GM23338 (cell line): ENCODE data around the gene SLC25A12. TPM values are rescaled to one million over a fixed set of nuclear protein-coding genes. Genes with fewer than 3 reads are reported as not detected.
A peak's percentile ranks its signal among the peaks of the same experiment; 100 is the strongest.

Experiments used
- ATAC-seq: fragments of 200-7000 bp; cut with Tn5 transposase; 3 replicates; pipeline ENCODE4 v1.9.1; 2020
- DNase-seq: peaks from one replicate; pipeline ENCODE4 v3.0.0-alpha.2; 2015; ENCODE audit warnings: low spot score
- H2AFZ ChIP-seq: fragments of 200-600 bp; sonication (generic); 2 replicates; pipeline ENCODE4 v1.8.0; 2016; ENCODE audit warnings: antibody characterized with exemption, mild to moderate bottlenecking, moderate library complexity
- H3F3A ChIP-seq: fragments of 200-600 bp; sonication (generic); replicated peaks from 2 replicates; pipeline ENCODE4 v1.8.0; 2017; ENCODE audit warnings: antibody characterized with exemption, mixed run types, low read depth
- H3K27ac ChIP-seq: fragments of 200-600 bp; sonication (generic); 2 replicates; pipeline ENCODE4 v1.6.1; 2016; ENCODE audit warnings: low read depth
- H3K27me3 ChIP-seq: fragments of 200-600 bp; sonication (generic); 2 replicates; pipeline ENCODE4 v1.8.0; 2016; ENCODE audit warnings: mild to moderate bottlenecking, mixed run types, moderate library complexity; ENCODE audit not compliant: insufficient read depth
- H3K36me3 ChIP-seq: fragments of 200-600 bp; sonication (generic); 2 replicates; pipeline ENCODE4 v1.8.0; 2016; ENCODE audit warnings: mild to moderate bottlenecking; ENCODE audit not compliant: insufficient read depth
- H3K4me1 ChIP-seq: fragments of 200-600 bp; sonication (generic); 2 replicates; pipeline ENCODE4 v1.8.0; 2016; ENCODE audit warnings: mild to moderate bottlenecking, moderate library complexity; ENCODE audit not compliant: insufficient read depth
- H3K4me2 ChIP-seq: fragments of 200-600 bp; sonication (generic); 2 replicates; pipeline ENCODE4 v1.7.1; 2017; ENCODE audit warnings: mixed run types
- H3K4me3 ChIP-seq: fragments of 200-600 bp; sonication (generic); 2 replicates; pipeline ENCODE4 v1.6.1; 2016; ENCODE audit warnings: mixed run types
- H3K79me2 ChIP-seq: fragments of 200-600 bp; sonication (generic); replicated peaks from 2 replicates; pipeline ENCODE4 v1.8.0; 2017; ENCODE audit warnings: mild to moderate bottlenecking; ENCODE audit not compliant: insufficient read depth
- H3K9me2 ChIP-seq: fragments of 200-600 bp; sonication (generic); 2 replicates; pipeline ENCODE4 v1.8.0; 2017; ENCODE audit not compliant: insufficient read depth
- H4K20me1 ChIP-seq: fragments of 200-600 bp; sonication (generic); replicated peaks from 2 replicates; pipeline ENCODE4 v1.8.0; 2017; ENCODE audit warnings: mild to moderate bottlenecking; ENCODE audit not compliant: insufficient read depth
- H3K27ac Mint-ChIP-seq: 2 replicates; pipeline ENCODE4 v1.8.0; 2020; ENCODE audit warnings: inconsistent platforms, mild to moderate bottlenecking, moderate library complexity, mixed read lengths
- H3K27me3 Mint-ChIP-seq: 3 replicates; pipeline ENCODE4 v1.8.0; 2022; ENCODE audit warnings: low read depth, mild to moderate bottlenecking, moderate library complexity, mixed read lengths, inconsistent platforms; ENCODE audit not compliant: insufficient read depth, poor library complexity
- H3K36me3 Mint-ChIP-seq: 3 replicates; pipeline ENCODE4 v1.8.0; 2021; ENCODE audit warnings: low read depth, mild to moderate bottlenecking, inconsistent platforms, moderate library complexity, mixed read lengths
- H3K4me1 Mint-ChIP-seq: 3 replicates; pipeline ENCODE4 v1.8.0; 2020; ENCODE audit warnings: mild to moderate bottlenecking, inconsistent platforms, mixed read lengths
- H3K4me3 Mint-ChIP-seq: 3 replicates; pipeline ENCODE4 v1.8.0; 2021; ENCODE audit warnings: moderate library complexity, mild to moderate bottlenecking, inconsistent platforms, mixed read lengths
- H3K9me3 Mint-ChIP-seq: 3 replicates; pipeline ENCODE4 v1.8.0; 2020; ENCODE audit warnings: moderate library complexity, mild to moderate bottlenecking, inconsistent platforms, mixed read lengths
- CTCF ChIP-seq, 2 experiments: fragments of 200-600 bp in 1 of 2; sonication (generic) in 1 of 2; conservative IDR thresholded peaks; 2 replicates each; pipeline versions ENCODE4 v1.5.1 to v1.6.1; 2016 to 2017; ENCODE audit warnings: antibody characterized with exemption in 2 of 2, low read depth in 2 of 2, mild to moderate bottlenecking in 2 of 2, moderate library complexity in 1 of 2
- EZH2 ChIP-seq: fragments of 200-600 bp; sonication (generic); IDR thresholded peaks from one replicate; pipeline ENCODE4 v1.8.0; 2017; ENCODE audit warnings: antibody characterized with exemption, mild to moderate bottlenecking, low read depth; ENCODE audit not compliant: unreplicated experiment
- EZH2phosphoT487 ChIP-seq: fragments of 200-600 bp; sonication (generic); IDR thresholded peaks from one replicate; pipeline ENCODE4 v1.8.1; 2018; ENCODE audit warnings: antibody characterized with exemption; ENCODE audit not compliant: unreplicated experiment
- NANOG ChIP-seq: IDR thresholded peaks from 2 replicates; pipeline ENCODE4 v1.6.1; 2016; ENCODE audit warnings: antibody characterized with exemption, borderline replicate concordance
- POLR2AphosphoS5 ChIP-seq: IDR thresholded peaks from 2 replicates; pipeline ENCODE4 v1.6.1; 2016; ENCODE audit warnings: antibody characterized with exemption, low read depth
- REST ChIP-seq: IDR thresholded peaks from one replicate; pipeline ENCODE4 v1.6.1; 2018; ENCODE audit warnings: antibody characterized with exemption; ENCODE audit not compliant: unreplicated experiment
- STAT1 ChIP-seq: IDR thresholded peaks from one replicate; pipeline ENCODE4 v1.6.1; 2016; ENCODE audit warnings: antibody characterized with exemption; ENCODE audit not compliant: unreplicated experiment
- ZNF462 ChIP-seq: fragments of 250-450 bp; sonication (Bioruptor Pico); IDR thresholded peaks from 2 replicates; pipeline ENCODE4 v1.5.0; 2020; ENCODE audit warnings: mild to moderate bottlenecking, moderate library complexity
- polyA plus RNA-seq: library from polyadenylated mRNA; unstranded; fragments of >200 nt; fragmentation: Nextera tagmentation; extraction: Ambion mirVana; gene quantifications from 2 replicates; pipeline ENCODE4 v1.2.1, GENCODE V29; 2016
- total RNA-seq: library from RNA; depleted of rRNA; stranded (reverse); fragments of >200 nt; shearing (Covaris generic); gene quantifications from 2 replicates; pipeline ENCODE4 v1.2.3, GENCODE V29; 2014

SLC25A12 gene
- total and polyA plus RNA-seq, 2 experiments from 2014 or later = 4.8 to 14.8 TPM

GRCh38 chr2:171919453-171919852 is 25.4 kb upstream of the SLC25A12 start:
- Mint-ChIP-seq H3K27me3 (peaks cover 2% of the 10 kb centered on the region), H3K9me3 (no peaks in the 10 kb centered on the region), H3K36me3 (no peaks in the 10 kb centered on the region), H3K4me3 (no peak overlapping the region), H3K27ac (no peak overlapping the region), H3K4me1 (peaks cover 11% of the 10 kb centered on the region)
- Histone ChIP-seq H3K27ac (no peak overlapping the region), H3K4me3 (no peak overlapping the region), H3K36me3 (no peaks in the 10 kb centered on the region; the same call in 1 of the 2 replicates), H3F3A (no peaks in the 10 kb centered on the region; the same call in 1 of the 2 replicates), H2AFZ (no peak overlapping the region), H3K9me2 (no peaks in the 10 kb centered on the region), H3K4me2 (no peak overlapping the region), H4K20me1 (no peaks in the 10 kb centered on the region), H3K79me2 (peaks cover 18% of the 10 kb centered on the region), H3K4me1 (peaks cover 6% of the 10 kb centered on the region; the same call in 1 of the 2 replicates), H3K27me3 (no peaks in the 10 kb centered on the region)
- no peak for TF ChIP-seq CTCF (conservative IDR thresholded peaks at IDR 0.05; ENCODE audit: low read depth in 2 of 2)
- no peak for TF ChIP-seq STAT1
- TF ChIP-seq NANOG = no peak
- TF ChIP-seq REST = no peak
- TF ChIP-seq POLR2AphosphoS5 = no peak
- no peak for TF ChIP-seq EZH2
- no peak for DNase-seq
- ATAC-seq = no peak

- ATAC-seq (no peak), DNase-seq (no peak)
- Histone ChIP-seq H3K4me1 (no peaks in the 10 kb centered on the region), H3K79me2 (no peaks in the 10 kb centered on the region), H3K4me2 (no peak overlapping the region), H3F3A (no peaks in the 10 kb centered on the region), H2AFZ (peak overlapping the region; percentile 10; the same call in 1 of the 2 replicates), H3K27ac (no peak overlapping the region), H3K36me3 (no peaks in the 10 kb centered on the region), H3K4me3 (no peak overlapping the region), H3K27me3 (no peaks in the 10 kb centered on the region), H3K9me2 (no peaks in the 10 kb centered on the region), H4K20me1 (no peaks in the 10 kb centered on the region)
- Mint-ChIP-seq H3K36me3 (no peaks in the 10 kb centered on the region), H3K27me3 (no peaks in the 10 kb centered on the region), H3K9me3 (no peaks in the 10 kb centered on the region; the same call in 2 of the 3 replicates), H3K27ac (no peak overlapping the region), H3K4me1 (no peaks in the 10 kb centered on the region), H3K4me3 (no peak overlapping the region)
- TF ChIP-seq STAT1 (no peak), EZH2phosphoT487 (no peak), EZH2 (no peak), ZNF462 (CRISPR knock-in tag) (no peak)
Observed at GRCh38 chr2:171913517-171913916, 19.5 kb upstream of the SLC25A12 start.
